Measurements from ENCODE around the gene CDC14A.

GRCh38 chr1:100448366-100448765 lies 96.1 kb downstream of the CDC14A start:
- TF ChIP-seq SIN3A (IDR thresholded peaks at IDR 0.05; ENCODE audit: borderline replicate concordance, insufficient read depth, low read length) (no peak), POLR2AphosphoS5 (IDR thresholded peaks at IDR 0.05; ENCODE audit: low read depth, low read length) (no peak), TAF1 (IDR thresholded peaks at IDR 0.05; ENCODE audit: borderline replicate concordance, insufficient read depth, low read length) (no peak), FOXP2 (optimal IDR thresholded peaks at IDR 0.05; ENCODE audit: borderline replicate concordance, extremely low read depth, extremely low read length, insufficient read depth) (no peak), REST (IDR thresholded peaks at IDR 0.05; ENCODE audit: insufficient read depth in 1 of 2, low read depth in 2 of 2, low read length in 2 of 2) (no peak)

All from PFSK-1 (cell line).